Activated T-cell treated with anti-CD3 and anti-CD28 coated beads for 4 hours (primary cell): Measurements from ENCODE around the gene SELENOW.

Source experiments
- DNase-seq: peaks from one replicate; pipeline ENCODE4 v3.0.0-alpha.2; 2020

The SELENOW gene

GRCh38 chr19:47826800-47827199, 48.3 kb downstream of the SELENOW start:
- DNase-seq, result no peak

DNA sequence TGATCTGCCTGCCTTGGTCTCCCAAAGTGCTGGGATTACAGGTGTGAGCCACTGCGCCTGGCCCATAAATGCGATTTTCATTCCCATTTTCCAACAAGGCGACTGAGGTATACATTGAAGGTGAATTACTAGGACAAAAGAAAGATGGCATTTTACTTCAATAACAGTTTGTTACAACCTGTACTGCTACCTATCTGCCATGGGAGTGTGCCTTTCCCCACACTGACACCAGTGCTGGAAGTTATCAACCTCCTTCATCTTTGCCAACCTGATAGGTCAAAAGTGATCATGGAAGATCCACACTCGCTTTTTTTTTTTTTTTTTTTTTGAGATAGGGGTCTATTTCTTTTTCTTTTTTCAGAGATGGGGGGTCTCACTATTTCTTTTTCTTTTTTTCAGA, 54.2 kb downstream of the SELENOW start:
- no peak for DNase-seq
